NCI-H146 (cell line): ENCODE data around the gene HMG20B.
"Not testable (repeated sequence)": the region's sequence is repeated elsewhere in the genome, so short reads cannot be mapped to it uniquely, and the experiment has no call there.

Experiments used
- DNase-seq: peaks from one replicate; lab custom pipeline; 2025; lab: John Stamatoyannopoulos, UW

Gene HMG20B

GRCh38 chr19:3572855-3573161 is at the start of gene HMG20B:
TSS of gene HMG20B (plus strand) at chr19:3572944. CDS start at chr19:3573310, 366 bp downstream.
- DNase-seq: no peak

DNA sequence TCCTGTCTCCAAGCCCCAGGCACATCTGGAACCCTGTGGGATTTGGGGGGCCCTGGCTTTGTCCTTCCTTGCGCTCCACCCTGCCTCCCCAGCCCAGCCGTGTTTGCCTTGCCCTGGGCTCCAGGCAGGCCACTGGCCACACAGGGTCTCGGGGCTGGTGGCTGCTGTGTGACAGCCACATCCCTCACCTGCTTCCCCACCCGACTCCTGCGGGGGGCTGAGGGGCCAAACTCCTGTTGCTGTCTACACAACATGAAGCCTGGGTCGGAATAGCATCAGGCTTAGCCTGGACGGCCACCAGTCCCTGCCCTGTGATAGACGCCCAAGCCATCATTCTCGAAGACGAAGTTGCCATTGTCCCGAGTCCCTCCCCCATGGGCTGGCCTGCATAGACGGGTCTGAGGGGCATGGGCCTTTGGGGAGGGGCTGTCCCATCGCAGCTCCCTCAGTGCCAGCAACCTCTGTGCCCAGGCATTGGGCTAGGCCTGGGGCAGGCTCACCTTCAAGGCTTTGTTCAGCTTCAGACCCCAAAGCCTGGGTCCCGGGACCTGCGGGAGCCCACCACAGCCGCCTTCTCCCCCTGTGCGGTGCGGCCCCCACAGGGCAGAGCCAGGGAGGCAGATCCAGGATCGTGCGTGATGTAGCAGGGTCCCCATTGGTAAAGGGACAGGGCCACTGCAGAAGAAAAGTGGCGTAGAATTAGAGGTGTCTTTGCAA is 49.2 kb upstream of the HMG20B start:
- DNase-seq: no peak

DNA sequence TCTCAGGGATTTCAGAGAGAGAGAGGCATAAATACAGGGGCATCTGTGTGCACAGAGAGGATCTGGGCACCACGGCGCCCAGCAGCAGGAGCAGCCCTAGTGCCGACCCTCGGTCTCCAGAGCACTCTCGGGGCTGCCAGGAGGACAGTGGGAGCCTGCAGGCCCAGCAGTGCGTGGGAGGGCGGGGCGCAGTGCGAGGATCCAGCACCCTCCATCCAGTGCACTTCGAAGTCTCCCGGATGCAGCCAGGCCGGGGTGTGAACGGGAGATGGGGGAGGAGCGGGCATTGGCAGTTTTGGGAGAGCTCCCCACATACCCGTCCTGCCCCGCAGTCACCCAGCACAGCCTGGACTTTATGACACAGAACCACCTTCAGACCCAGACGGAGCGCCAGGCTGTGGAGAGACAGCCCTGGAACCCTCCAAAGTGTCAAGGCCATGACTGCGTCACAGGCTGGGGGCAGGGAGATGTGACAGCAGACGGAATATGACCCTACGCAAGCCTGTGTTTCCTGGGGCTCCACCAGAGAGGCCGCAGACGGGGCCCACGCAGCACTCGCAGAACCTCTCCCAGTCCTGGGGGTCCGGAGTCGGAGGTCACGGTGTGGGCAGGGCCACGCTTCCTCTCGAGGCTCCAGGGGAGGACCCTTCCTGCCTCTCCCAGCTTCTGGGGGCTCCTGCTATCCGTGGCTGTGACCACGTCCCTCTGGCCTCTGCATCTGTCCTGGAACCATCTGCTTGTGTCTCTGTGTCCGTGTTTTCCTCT is 48.5 kb upstream of the HMG20B start:
- no peak for DNase-seq

GRCh38 chr19:3524904-3525451 is 47.8 kb upstream of the HMG20B start:
- DNase-seq: no peak

GRCh38 chr19:3526507-3527237 is 46.1 kb upstream of the HMG20B start:
- DNase-seq: no peak

GRCh38 chr19:3527238-3527910 is 45.4 kb upstream of the HMG20B start:
- DNase-seq: no peak

DNA sequence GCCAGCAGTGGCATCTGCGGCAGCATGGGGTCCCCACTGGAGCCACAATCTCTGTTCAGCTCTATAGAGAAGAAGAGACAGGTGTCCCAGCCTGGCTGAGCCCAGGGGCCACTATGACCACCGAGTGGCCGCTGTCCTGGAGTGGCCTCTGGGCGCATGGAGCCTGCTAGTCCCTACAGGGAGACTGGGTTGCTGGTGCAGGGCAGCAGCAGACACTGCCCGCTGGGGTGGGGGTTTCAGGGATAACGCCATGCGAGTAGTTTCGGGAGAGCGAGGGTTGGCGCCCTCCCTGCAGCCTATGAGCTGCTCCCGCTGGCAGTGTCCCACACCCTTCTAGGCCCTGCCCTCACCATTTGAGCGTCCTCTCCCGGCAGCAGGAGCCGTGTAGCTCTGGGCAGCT is 44.7 kb upstream of the HMG20B start:
- DNase-seq: no peak

- no peak for DNase-seq
Measured at GRCh38 chr19:3528539-3529211, 44.1 kb upstream of the HMG20B start.

DNA sequence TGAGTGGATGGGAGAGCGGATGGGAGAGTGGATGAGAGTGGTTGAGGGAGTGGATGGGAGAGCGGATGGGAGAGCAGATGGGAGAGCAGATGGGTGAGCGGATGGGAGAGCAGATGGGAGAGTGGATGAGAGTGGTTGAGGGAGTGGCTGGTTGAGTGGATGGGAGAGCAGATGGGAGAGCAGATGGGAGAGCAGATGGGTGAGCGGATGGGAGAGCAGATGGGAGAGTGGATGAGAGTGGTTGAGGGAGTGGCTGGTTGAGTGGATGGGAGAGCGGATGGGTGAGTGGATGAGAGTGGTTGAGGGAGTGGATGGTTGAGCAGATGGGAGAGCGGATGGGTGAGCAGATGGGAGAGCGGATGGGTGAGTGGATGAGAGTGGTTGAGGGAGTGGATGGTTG is 43.4 kb upstream of the HMG20B start:
- DNase-seq: not testable (repeated sequence)

DNA sequence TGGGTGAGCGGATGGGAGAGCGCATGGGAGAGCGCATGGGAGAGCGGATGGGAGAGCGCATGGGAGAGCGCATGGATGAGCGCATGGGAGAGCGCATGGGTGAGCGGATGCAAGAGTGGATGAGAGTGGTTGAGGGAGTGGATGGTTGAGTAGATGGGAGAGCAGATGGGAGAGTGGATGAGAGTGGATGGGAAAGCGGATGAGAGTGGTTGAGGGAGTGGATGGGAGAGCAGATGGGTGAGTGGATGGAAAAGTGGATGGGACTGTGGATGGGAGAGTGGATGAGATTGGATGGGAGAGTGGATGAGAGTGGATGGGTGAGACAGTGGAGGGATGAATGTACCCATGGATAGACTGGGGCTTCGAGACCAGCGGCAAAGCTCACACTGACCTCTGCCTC is 42.4 kb upstream of the HMG20B start:
- DNase-seq: no peak

DNA sequence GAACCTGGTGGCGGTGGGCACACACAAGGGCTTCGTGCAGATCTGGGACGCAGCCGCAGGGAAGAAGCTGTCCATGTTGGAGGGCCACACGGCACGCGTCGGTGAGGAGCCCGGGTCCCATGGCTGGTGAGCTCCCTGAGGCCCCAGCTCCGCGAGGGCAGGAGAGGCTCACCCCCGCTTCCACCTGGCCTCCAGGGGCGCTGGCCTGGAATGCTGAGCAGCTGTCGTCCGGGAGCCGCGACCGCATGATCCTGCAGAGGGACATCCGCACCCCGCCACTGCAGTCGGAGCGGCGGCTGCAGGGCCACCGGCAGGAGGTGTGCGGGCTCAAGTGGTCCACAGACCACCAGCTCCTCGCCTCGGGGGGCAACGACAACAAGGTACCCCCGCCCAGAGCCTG is 41.0 kb upstream of the HMG20B start:
- no peak for DNase-seq

- DNase-seq: no peak
Measured at GRCh38 chr19:3532154-3532786, 40.5 kb upstream of the HMG20B start.

- no peak for DNase-seq
Measured at GRCh38 chr19:3533033-3533432, 39.7 kb upstream of the HMG20B start.

DNA sequence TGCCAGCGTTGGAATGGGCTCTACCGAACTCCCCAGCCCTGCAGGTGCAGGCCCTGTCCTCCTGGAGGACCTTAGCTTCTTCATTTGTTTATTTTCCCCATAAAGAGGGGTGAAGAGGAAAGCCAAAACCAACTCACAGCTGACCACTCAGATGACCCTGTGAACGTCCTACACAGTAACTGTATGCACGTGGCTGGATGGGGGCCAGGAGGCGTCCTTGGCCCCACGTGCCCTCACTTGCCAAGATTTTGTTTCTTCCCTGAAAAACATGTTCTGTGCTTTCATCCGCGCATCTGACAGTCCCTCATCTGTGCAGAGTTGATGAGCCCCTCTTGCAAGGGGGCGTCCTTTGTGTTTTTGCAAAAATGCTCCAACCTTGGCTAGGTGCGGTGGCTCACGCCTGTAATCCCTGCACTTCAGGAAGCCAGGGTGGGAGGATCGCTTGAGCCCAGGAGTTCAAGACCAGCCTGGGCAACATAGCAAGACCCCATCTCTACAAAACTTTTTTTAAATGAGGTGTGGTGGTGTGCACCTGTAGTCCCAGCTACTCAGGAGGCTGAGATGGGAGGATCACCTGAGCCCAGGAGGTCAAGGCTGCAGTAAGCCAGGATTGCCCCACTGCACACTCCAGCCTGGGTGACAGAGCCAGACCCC is 39.1 kb upstream of the HMG20B start:
- DNase-seq: no peak

- DNase-seq: no peak
Measured at GRCh38 chr19:3534375-3535234, 38.1 kb upstream of the HMG20B start.

GRCh38 chr19:3535235-3535535 is 37.6 kb upstream of the HMG20B start:
- no peak for DNase-seq

DNA sequence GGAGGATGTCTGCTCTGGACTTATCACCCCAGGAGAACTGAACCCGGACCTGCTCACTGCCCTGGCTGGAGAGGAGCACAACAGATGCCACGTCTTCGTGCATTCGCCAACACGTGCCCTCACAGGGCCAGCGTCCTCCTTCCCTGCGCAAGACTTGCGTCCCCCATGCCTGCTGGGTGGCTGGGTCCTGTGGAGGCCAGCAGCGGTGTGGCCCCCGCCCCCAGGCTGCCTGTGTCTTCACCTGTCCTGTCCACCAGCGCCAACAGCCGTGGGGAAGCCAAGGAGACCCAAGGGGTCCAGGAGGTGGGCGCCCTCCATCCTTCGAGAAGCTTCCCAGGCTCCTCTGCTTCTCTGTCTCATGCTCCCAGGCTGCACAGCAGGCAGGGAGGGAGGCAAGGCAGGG is 37.2 kb upstream of the HMG20B start:
- DNase-seq: no peak

GRCh38 chr19:3535981-3536380 is 36.8 kb upstream of the HMG20B start:
- DNase-seq: no peak

DNA sequence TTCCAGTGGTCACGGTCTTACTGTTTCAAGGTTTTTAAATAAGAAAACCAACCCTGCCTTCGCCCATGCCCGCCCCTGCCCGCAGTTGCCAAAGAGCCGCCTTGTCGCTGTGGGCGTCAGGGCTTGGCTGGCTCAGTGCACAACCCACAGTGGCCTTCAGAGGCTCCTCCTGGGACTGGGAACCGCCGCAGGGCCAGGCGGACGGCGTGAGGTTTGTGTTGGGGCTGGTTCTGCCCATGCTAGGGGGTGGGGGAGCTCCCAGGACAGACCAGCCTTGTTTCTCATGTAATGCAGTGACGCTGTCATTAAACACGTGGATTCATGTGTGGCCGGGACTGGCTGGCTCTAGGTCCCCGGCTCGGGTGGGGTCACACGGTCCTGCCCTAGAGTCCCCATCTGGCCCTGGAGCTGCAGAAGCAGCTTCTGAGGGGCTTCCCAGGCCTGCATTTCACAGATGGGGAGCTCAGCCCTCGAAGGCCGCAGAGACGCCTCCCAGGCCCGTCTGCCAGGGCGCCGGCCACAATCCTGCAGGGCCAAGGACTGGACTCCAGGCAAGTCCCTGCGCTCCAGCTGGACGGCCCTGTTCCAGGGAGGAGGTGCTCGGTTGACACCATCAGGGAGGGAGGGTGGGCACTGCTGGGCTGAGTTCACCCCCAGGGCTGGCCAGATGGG is 36.2 kb upstream of the HMG20B start:
- DNase-seq: no peak
